GM12891 (cell line): Measurements from ENCODE around the gene PTGER1.

Experiments
- PAX5 ChIP-seq: IDR thresholded peaks from 2 replicates; pipeline ENCODE4 v1.6.1; 2011; ENCODE audit warnings: low read length, moderate library complexity, mild to moderate bottlenecking; ENCODE audit not compliant: insufficient read depth, severe bottlenecking
- POLR2A ChIP-seq: IDR thresholded peaks from 2 replicates; pipeline ENCODE4 v1.6.1; 2011; ENCODE audit warnings: low read depth, low read length, control low read depth
- POLR2AphosphoS5 ChIP-seq: IDR thresholded peaks from 2 replicates; pipeline ENCODE4 v1.6.1; 2011; ENCODE audit warnings: low read depth, low read length, control low read depth
- POU2F2 ChIP-seq: IDR thresholded peaks from 2 replicates; pipeline ENCODE4 v1.6.1; 2011; ENCODE audit warnings: low read depth, mild to moderate bottlenecking, control low read depth, low read length, moderate library complexity
- SPI1 ChIP-seq: IDR thresholded peaks from 2 replicates; pipeline ENCODE4 v1.6.1; 2011; ENCODE audit warnings: low read depth, low read length, control low read depth
- TAF1 ChIP-seq: IDR thresholded peaks from 2 replicates; pipeline ENCODE4 v1.6.1; 2011; ENCODE audit warnings: low read depth, low read length, control low read depth

DNA sequence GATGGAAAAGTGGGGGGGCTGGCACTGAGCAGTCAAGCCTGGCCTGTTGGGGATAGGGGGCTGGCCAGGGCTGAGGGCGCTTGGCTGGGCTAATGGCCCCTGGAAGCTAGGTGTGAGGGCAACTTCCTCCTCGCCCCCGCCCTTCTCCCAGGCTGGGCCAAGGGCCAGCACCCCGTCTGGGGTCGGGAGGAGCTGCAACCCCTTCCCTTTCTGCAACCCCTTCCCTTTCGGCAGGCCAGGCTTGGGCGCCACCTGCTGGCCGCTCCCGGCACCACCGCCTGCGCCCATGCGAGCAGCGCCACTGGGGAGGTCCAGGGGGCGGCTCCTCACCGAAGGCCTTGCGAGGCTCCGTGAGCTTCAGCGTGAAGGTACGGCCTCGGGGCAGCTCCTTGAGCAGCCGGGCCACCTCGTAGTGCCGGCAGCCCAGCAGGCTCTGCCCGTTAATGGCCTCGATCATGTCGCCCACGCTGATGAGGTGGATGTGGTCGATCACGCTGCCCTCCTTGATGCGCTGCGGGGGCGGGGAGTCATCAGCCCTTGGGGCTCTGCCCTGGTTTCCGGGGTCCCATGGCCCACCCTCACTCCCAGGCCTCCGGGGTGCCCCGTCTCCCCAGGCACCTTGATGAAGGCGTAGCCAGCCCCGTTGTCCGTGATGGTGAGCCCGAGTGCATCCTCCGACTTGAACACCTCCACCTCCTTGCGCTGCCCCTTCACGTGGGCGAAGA is 5.0 kb upstream of the PTGER1 start:
- TF ChIP-seq POLR2A (no peak), TAF1 (no peak), POLR2AphosphoS5 (no peak), SPI1 (no peak), POU2F2 (no peak), PAX5 (no peak)
